PFSK-1 (cell line): ENCODE data around the gene RNF41.

ENCODE experiments used
- POLR2AphosphoS5 ChIP-seq: IDR thresholded peaks from 2 replicates; pipeline ENCODE4 v1.6.1; 2012; ENCODE audit warnings: low read depth, mild to moderate bottlenecking, control low read depth, low read length, moderate library complexity
- TF ChIP-seq, protein P1 (sequence below), 2 experiments: IDR thresholded peaks; 2 replicates each; pipeline versions ENCODE4 v1.6.1 to v1.8.0; 2011 to 2012; ENCODE audit warnings: low read depth in 2 of 2, low read length in 2 of 2, control low read depth in 1 of 2, inconsistent platforms in 1 of 2, mild to moderate bottlenecking in 1 of 2, moderate library complexity in 1 of 2; ENCODE audit not compliant: insufficient read depth in 1 of 2

DNA sequence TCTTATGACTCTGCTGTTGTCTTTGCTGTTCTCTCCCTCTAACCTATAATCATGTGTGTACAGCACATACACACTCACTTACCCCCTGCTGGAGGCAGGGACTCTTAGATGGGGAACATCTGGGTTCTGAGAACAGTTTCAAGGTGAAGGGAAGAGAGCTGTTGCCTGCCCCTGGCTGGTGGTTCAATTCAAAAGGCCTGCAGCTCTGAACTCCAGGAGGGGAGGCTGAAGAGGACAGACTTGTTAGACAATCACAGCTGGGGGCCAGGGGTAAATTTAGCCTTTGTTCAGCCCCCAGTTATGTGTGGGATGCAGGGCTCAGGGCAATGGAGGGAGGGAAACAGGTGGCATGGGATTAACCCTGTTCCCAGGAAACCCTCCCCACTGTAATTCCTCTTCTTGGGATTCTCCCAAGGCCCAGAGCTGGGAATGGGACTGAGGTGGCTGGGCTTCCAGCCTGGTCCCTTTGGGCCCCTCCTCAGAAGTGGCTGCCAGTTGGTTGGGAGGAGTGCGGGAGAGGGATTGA is 67.4 kb downstream of the RNF41 start:
- no peak for TF ChIP-seq POLR2AphosphoS5
- TF ChIP-seq, protein P1, sequence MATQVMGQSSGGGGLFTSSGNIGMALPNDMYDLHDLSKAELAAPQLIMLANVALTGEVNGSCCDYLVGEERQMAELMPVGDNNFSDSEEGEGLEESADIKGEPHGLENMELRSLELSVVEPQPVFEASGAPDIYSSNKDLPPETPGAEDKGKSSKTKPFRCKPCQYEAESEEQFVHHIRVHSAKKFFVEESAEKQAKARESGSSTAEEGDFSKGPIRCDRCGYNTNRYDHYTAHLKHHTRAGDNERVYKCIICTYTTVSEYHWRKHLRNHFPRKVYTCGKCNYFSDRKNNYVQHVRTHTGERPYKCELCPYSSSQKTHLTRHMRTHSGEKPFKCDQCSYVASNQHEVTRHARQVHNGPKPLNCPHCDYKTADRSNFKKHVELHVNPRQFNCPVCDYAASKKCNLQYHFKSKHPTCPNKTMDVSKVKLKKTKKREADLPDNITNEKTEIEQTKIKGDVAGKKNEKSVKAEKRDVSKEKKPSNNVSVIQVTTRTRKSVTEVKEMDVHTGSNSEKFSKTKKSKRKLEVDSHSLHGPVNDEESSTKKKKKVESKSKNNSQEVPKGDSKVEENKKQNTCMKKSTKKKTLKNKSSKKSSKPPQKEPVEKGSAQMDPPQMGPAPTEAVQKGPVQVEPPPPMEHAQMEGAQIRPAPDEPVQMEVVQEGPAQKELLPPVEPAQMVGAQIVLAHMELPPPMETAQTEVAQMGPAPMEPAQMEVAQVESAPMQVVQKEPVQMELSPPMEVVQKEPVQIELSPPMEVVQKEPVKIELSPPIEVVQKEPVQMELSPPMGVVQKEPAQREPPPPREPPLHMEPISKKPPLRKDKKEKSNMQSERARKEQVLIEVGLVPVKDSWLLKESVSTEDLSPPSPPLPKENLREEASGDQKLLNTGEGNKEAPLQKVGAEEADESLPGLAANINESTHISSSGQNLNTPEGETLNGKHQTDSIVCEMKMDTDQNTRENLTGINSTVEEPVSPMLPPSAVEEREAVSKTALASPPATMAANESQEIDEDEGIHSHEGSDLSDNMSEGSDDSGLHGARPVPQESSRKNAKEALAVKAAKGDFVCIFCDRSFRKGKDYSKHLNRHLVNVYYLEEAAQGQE (IDR thresholded peaks at IDR 0.05; ENCODE audit: insufficient read depth in 1 of 2, low read depth in 2 of 2, low read length in 2 of 2): no peak
